HCT116 (cell line): Measurements from ENCODE around the gene TNS3. TPM values are rescaled to one million over a fixed set of nuclear protein-coding genes. Genes with fewer than 3 reads are reported as not detected.

Experiments used
- ATAC-seq: fragments of 200-7000 bp; cut with Tn5 transposase; 2 replicates; pipeline ENCODE4 v1.9.1; 2020; ENCODE audit warnings: mild to moderate bottlenecking, moderate library complexity
- BruUV-seq: library from RNA; stranded (reverse); fragments of 400-500 nt; replicated peaks from 2 replicates; lab custom pipeline; 2021; lab: Mats Ljungman, UMichigan
- CTCF ChIA-PET: fragments of 300-600 bp; sonication (Branson Sonifier 250); formaldehyde crosslinking; loops from one replicate; lab custom pipeline; 2021; ENCODE audit warnings: antibody characterized with exemption; lab: Charles Lee
- POLR2A ChIA-PET: fragments of 300-600, 350-600 bp; sonication (Branson Sonifier 250); formaldehyde crosslinking; loops from one replicate; lab custom pipeline; 2021; ENCODE audit warnings: antibody characterized with exemption; lab: Charles Lee
- RAD21 ChIA-PET, 2 experiments: fragments of 300-600 bp; sonication (Branson Sonifier 250); formaldehyde crosslinking; loops; one replicate each; lab custom pipeline; 2023; ENCODE audit warnings: low total read pairs in 2 of 2; ENCODE audit not compliant: uncharacterized antibody in 2 of 2, unreplicated experiment in 2 of 2, low non-redundant PET in 1 of 2; lab: Charles Lee
- DNase-seq: peaks from one replicate; pipeline ENCODE4 v3.0.0-alpha.2; 2010; ENCODE audit warnings: low read depth, low spot score
- H2AFZ ChIP-seq: fragments of 200-600 bp; shearing (Covaris generic), sonication (generic); 2 replicates; pipeline ENCODE4 v1.6.1; 2017; ENCODE audit warnings: low read depth, mixed run types, mixed read lengths, antibody characterized with exemption, low read length; ENCODE audit not compliant: poor library complexity, severe bottlenecking
- H3K27ac ChIP-seq: 2 replicates; pipeline ENCODE4 v1.5.1; 2012; ENCODE audit warnings: low read depth, low read length
- H3K27me3 ChIP-seq: fragments of 200-600 bp; sonication (generic); 2 replicates; pipeline ENCODE4 v1.6.1; 2016; ENCODE audit warnings: mixed run types, low read length, mixed read lengths; ENCODE audit not compliant: insufficient read depth
- H3K36me3 ChIP-seq, 2 experiments: fragments of 200-500 bp in 1 of 2; fragments of 200-600 bp in 1 of 2; sonication (Bioruptor generic) in 1 of 2; sonication (generic) in 1 of 2; 2 replicates each; pipeline versions ENCODE4 v1.5.1 to v1.6.1; 2014 to 2016; ENCODE audit warnings: low read length in 2 of 2, inconsistent platforms in 1 of 2, mixed read lengths in 1 of 2, mixed run types in 1 of 2; ENCODE audit not compliant: insufficient read depth in 2 of 2, control insufficient read depth in 1 of 2
- H3K4me1 ChIP-seq, 2 experiments: fragments of 200-600 bp in 1 of 2; sonication (generic) in 1 of 2; 2 replicates each; pipeline versions ENCODE4 v1.5.1 to v1.6.1; 2012 to 2017; ENCODE audit warnings: low read length in 2 of 2, inconsistent platforms in 1 of 2, mild to moderate bottlenecking in 1 of 2, mixed read lengths in 1 of 2, mixed run types in 1 of 2, moderate library complexity in 1 of 2; ENCODE audit not compliant: insufficient read depth in 2 of 2, control insufficient read depth in 1 of 2
- H3K4me2 ChIP-seq: fragments of 200-600 bp; sonication (generic); 2 replicates; pipeline ENCODE4 v1.6.1; 2017; ENCODE audit warnings: mixed run types, low read length, mixed read lengths
- H3K4me3 ChIP-seq, 2 experiments: fragments of 200-600 bp in 1 of 2; sonication (generic) in 1 of 2; replicated peaks in 1 of 2; 2 replicates each; pipeline ENCODE4 v1.5.1; 2011 to 2016; ENCODE audit warnings: low read length in 2 of 2, control low read depth in 1 of 2, low read depth in 1 of 2, mild to moderate bottlenecking in 1 of 2, mixed read lengths in 1 of 2, mixed run types in 1 of 2
- H3K79me2 ChIP-seq: fragments of 200-600 bp; sonication (generic); 2 replicates; pipeline ENCODE4 v1.6.1; 2017; ENCODE audit warnings: mild to moderate bottlenecking, mixed run types, low read length, moderate library complexity, mixed read lengths; ENCODE audit not compliant: insufficient read depth
- H3K9ac ChIP-seq: fragments of 200-600 bp; sonication (generic); 2 replicates; pipeline ENCODE4 v1.6.1; 2016; ENCODE audit warnings: low read length, mixed read lengths
- H3K9me2 ChIP-seq: fragments of 200-600 bp; sonication (generic), shearing (Covaris generic); 2 replicates; pipeline ENCODE4 v1.6.1; 2017; ENCODE audit warnings: mixed run types, mild to moderate bottlenecking, moderate library complexity; ENCODE audit not compliant: insufficient read depth
- H3K9me3 ChIP-seq, 2 experiments: fragments of 200-500 bp in 1 of 2; fragments of 200-600 bp in 1 of 2; sonication (Bioruptor generic) in 1 of 2; sonication (generic) in 1 of 2; 2 replicates each; pipeline ENCODE4 v1.6.1; 2014 to 2017; ENCODE audit warnings: low read length in 2 of 2, mixed read lengths in 2 of 2, inconsistent platforms in 1 of 2, low read depth in 1 of 2, mild to moderate bottlenecking in 1 of 2, mixed run types in 1 of 2, moderate library complexity in 1 of 2; ENCODE audit not compliant: control insufficient read depth in 1 of 2, insufficient read depth in 1 of 2
- H4K20me1 ChIP-seq: fragments of 200-600 bp; sonication (generic), shearing (Covaris generic); 2 replicates; pipeline ENCODE4 v1.6.1; 2017; ENCODE audit warnings: mixed run types, mild to moderate bottlenecking, moderate library complexity; ENCODE audit not compliant: insufficient read depth
- CBX3 ChIP-seq: IDR thresholded peaks from 2 replicates; pipeline ENCODE4 v1.6.1; 2012; ENCODE audit warnings: low read depth
- CEBPB ChIP-seq: IDR thresholded peaks from 2 replicates; pipeline ENCODE4 v1.6.1; 2012; ENCODE audit warnings: low read depth
- EGR1 ChIP-seq: IDR thresholded peaks from 2 replicates; pipeline ENCODE4 v1.6.1; 2012; ENCODE audit warnings: low read depth
- ELF1 ChIP-seq: IDR thresholded peaks from 2 replicates; pipeline ENCODE4 v1.6.1; 2012; ENCODE audit warnings: low read depth, borderline replicate concordance
- EZH2 ChIP-seq: fragments of 200-600 bp; sonication (generic); IDR thresholded peaks from 2 replicates; pipeline ENCODE4 v1.6.1; 2017; ENCODE audit warnings: antibody characterized with exemption, mixed run types
- EZH2phosphoT487 ChIP-seq: fragments of 200-600 bp; IDR thresholded peaks from 2 replicates; pipeline ENCODE4 v1.6.1; 2018; ENCODE audit warnings: antibody characterized with exemption, borderline replicate concordance
- JUND ChIP-seq: IDR thresholded peaks from 2 replicates; pipeline ENCODE4 v1.6.1; 2012
- POLR2A ChIP-seq: IDR thresholded peaks from 2 replicates; pipeline ENCODE4 v1.7.0; 2011; ENCODE audit warnings: borderline replicate concordance; ENCODE audit not compliant: insufficient read depth, insufficient read length; ENCODE audit errors: extremely low read depth
- POLR2AphosphoS5 ChIP-seq: IDR thresholded peaks from 2 replicates; pipeline ENCODE4 v1.6.1; 2011; ENCODE audit warnings: mild to moderate bottlenecking, low read depth, low read length, moderate library complexity
- SIN3A ChIP-seq: IDR thresholded peaks from 2 replicates; pipeline ENCODE4 v1.6.1; 2012; ENCODE audit warnings: low read depth
- TCF7L2 ChIP-seq: IDR thresholded peaks from 2 replicates; pipeline ENCODE4 v1.7.0; 2011; ENCODE audit warnings: borderline replicate concordance, inconsistent platforms; ENCODE audit not compliant: insufficient read depth, insufficient read length; ENCODE audit errors: extremely low read depth
- ZFX ChIP-seq: fragments of 450-650 bp; IDR thresholded peaks from 2 replicates; pipeline ENCODE4 v1.6.1; 2017
- ZNF274 ChIP-seq: fragments of 200-500 bp; sonication (Bioruptor generic); IDR thresholded peaks from 2 replicates; pipeline ENCODE4 v1.6.1; 2014; ENCODE audit warnings: mild to moderate bottlenecking, low read depth, low read length, inconsistent platforms
- intact Hi-C: fragments of 100-400 bp; cut with micrococcal nuclease; formaldehyde crosslinking; loops from 2 replicates; pipeline ENCODE4 v1.10.0; 2022
- total RNA-seq: library from RNA; stranded (reverse); gene quantifications from one replicate; pipeline ENCODE4 v1.2.1, GENCODE V29; 2021; ENCODE audit not compliant: unreplicated experiment
- TF ChIP-seq, protein P1 (sequence below): IDR thresholded peaks from 2 replicates; pipeline ENCODE4 v1.6.1; 2012; ENCODE audit warnings: low read depth
- TF ChIP-seq, protein P2 (sequence below): IDR thresholded peaks from 2 replicates; pipeline ENCODE4 v1.6.1; 2011; ENCODE audit warnings: mild to moderate bottlenecking, low read length, moderate library complexity; ENCODE audit not compliant: insufficient replicate concordance; ENCODE audit errors: extremely low read depth
- TF ChIP-seq, protein P3 (sequence below), 3 experiments: fragments of 200-600 bp in 1 of 3; sonication (generic) in 1 of 3; IDR thresholded peaks in 2 of 3; conservative IDR thresholded peaks in 1 of 3; 2 replicates each; pipeline ENCODE4 v1.5.1; 2012 to 2017; ENCODE audit warnings: low read depth in 2 of 3, low read length in 2 of 3, antibody characterized with exemption in 1 of 3, borderline replicate concordance in 1 of 3, control low read depth in 1 of 3, mild to moderate bottlenecking in 1 of 3, mixed read lengths in 1 of 3, mixed run types in 1 of 3, moderate library complexity in 1 of 3; ENCODE audit not compliant: insufficient read depth in 1 of 3

TNS3 gene
- total RNA-seq, 1 experiment from 2014 or later = 9.1 TPM

- TF ChIP-seq, protein P1, sequence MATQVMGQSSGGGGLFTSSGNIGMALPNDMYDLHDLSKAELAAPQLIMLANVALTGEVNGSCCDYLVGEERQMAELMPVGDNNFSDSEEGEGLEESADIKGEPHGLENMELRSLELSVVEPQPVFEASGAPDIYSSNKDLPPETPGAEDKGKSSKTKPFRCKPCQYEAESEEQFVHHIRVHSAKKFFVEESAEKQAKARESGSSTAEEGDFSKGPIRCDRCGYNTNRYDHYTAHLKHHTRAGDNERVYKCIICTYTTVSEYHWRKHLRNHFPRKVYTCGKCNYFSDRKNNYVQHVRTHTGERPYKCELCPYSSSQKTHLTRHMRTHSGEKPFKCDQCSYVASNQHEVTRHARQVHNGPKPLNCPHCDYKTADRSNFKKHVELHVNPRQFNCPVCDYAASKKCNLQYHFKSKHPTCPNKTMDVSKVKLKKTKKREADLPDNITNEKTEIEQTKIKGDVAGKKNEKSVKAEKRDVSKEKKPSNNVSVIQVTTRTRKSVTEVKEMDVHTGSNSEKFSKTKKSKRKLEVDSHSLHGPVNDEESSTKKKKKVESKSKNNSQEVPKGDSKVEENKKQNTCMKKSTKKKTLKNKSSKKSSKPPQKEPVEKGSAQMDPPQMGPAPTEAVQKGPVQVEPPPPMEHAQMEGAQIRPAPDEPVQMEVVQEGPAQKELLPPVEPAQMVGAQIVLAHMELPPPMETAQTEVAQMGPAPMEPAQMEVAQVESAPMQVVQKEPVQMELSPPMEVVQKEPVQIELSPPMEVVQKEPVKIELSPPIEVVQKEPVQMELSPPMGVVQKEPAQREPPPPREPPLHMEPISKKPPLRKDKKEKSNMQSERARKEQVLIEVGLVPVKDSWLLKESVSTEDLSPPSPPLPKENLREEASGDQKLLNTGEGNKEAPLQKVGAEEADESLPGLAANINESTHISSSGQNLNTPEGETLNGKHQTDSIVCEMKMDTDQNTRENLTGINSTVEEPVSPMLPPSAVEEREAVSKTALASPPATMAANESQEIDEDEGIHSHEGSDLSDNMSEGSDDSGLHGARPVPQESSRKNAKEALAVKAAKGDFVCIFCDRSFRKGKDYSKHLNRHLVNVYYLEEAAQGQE = no peak
- TF ChIP-seq ZFX (no peak), POLR2A (no peak), CBX3 (no peak), POLR2AphosphoS5 (no peak), ELF1 (no peak), EGR1 (no peak), EZH2 (no peak), JUND (no peak), EZH2phosphoT487 (no peak), TCF7L2 (no peak), CEBPB (no peak), SIN3A (no peak), ZNF274 (no peak)
- TF ChIP-seq, protein P2, sequence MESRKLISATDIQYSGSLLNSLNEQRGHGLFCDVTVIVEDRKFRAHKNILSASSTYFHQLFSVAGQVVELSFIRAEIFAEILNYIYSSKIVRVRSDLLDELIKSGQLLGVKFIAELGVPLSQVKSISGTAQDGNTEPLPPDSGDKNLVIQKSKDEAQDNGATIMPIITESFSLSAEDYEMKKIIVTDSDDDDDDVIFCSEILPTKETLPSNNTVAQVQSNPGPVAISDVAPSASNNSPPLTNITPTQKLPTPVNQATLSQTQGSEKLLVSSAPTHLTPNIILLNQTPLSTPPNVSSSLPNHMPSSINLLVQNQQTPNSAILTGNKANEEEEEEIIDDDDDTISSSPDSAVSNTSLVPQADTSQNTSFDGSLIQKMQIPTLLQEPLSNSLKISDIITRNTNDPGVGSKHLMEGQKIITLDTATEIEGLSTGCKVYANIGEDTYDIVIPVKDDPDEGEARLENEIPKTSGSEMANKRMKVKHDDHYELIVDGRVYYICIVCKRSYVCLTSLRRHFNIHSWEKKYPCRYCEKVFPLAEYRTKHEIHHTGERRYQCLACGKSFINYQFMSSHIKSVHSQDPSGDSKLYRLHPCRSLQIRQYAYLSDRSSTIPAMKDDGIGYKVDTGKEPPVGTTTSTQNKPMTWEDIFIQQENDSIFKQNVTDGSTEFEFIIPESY = no peak
- TF ChIP-seq, protein P3, sequence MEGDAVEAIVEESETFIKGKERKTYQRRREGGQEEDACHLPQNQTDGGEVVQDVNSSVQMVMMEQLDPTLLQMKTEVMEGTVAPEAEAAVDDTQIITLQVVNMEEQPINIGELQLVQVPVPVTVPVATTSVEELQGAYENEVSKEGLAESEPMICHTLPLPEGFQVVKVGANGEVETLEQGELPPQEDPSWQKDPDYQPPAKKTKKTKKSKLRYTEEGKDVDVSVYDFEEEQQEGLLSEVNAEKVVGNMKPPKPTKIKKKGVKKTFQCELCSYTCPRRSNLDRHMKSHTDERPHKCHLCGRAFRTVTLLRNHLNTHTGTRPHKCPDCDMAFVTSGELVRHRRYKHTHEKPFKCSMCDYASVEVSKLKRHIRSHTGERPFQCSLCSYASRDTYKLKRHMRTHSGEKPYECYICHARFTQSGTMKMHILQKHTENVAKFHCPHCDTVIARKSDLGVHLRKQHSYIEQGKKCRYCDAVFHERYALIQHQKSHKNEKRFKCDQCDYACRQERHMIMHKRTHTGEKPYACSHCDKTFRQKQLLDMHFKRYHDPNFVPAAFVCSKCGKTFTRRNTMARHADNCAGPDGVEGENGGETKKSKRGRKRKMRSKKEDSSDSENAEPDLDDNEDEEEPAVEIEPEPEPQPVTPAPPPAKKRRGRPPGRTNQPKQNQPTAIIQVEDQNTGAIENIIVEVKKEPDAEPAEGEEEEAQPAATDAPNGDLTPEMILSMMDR (IDR thresholded peaks at IDR 0.05 in 2 of 3, conservative IDR thresholded peaks at IDR 0.05 in 1 of 3; ENCODE audit: borderline replicate concordance in 1 of 3, insufficient read depth in 1 of 3, low read depth in 2 of 3, low read length in 2 of 3) = no peak
- Histone ChIP-seq H3K4me3 (no peak overlapping the region), H3K79me2 (no peaks in the 10 kb centered on the region), H3K9ac (no peak overlapping the region), H3K36me3 (no peaks in the 10 kb centered on the region), H3K9me3 (no peaks in the 10 kb centered on the region), H3K4me1 (peaks cover 3 to 12% of the 10 kb centered on the region in 2 experiments; a peak in 2 of 4 replicates), H3K27ac (no peak overlapping the region), H3K9me2 (no peaks in the 10 kb centered on the region), H4K20me1 (no peaks in the 10 kb centered on the region), H3K27me3 (no peaks in the 10 kb centered on the region), H2AFZ (no peak overlapping the region), H3K4me2 (no peak overlapping the region)
- no TSS peak for BruUV-seq
- CTCF ChIA-PET = no interaction called here
- RAD21 ChIA-PET = no interaction called here
- intact Hi-C loops = no loop called here
- DNase-seq (no peak), ATAC-seq (no peak)
- POLR2A ChIA-PET = no interaction called here
Observed at GRCh38 chr7:47330561-47331178, 251.2 kb downstream of the TNS3 start.
